ENCODE results near the gene COMMD9. TPM values are rescaled to one million over a fixed set of nuclear protein-coding genes. Genes with fewer than 3 reads are reported as not detected.

Gene COMMD9
- polyA plus RNA-seq, 3 donors, result 105 to 238 (median 235) TPM

GRCh38 chr11:36317992-36318391 is 28.8 kb upstream of the COMMD9 start:
- Histone ChIP-seq H3K27me3 (ENCODE audit: control insufficient read depth in 2 of 2, insufficient read depth in 2 of 2, low read length in 2 of 2) (peaks cover 0 to 5% of the 10 kb centered on the region in 2 donors), H4K20me1 (ENCODE audit: insufficient read depth, low read length) (no peaks in the 10 kb centered on the region), H3K4me3 (replicated peaks in 1 of 3; ENCODE audit: low read depth in 2 of 3, low read length in 3 of 3) (no peak overlapping the region), H3K4me2 (replicated peaks; ENCODE audit: extremely low read depth, low read length, poor library complexity, severe bottlenecking) (no peak overlapping the region), H3K4me1 (ENCODE audit: control insufficient read depth in 1 of 2, insufficient read depth in 2 of 2, low read length in 2 of 2) (no peaks in the 10 kb centered on the region), H3K79me2 (ENCODE audit: insufficient read depth, low read length) (no peaks in the 10 kb centered on the region), H2AFZ (ENCODE audit: insufficient read depth, low read depth, low read length, poor library complexity, severe bottlenecking) (no peak overlapping the region), H3K9me3 (replicated peaks in 1 of 2; ENCODE audit: control insufficient read depth in 1 of 2, insufficient read depth in 1 of 2, low read length in 2 of 2) (no peaks in the 10 kb centered on the region), H3K27ac (ENCODE audit: low read depth in 1 of 2, low read length in 2 of 2) (no peak overlapping the region), H3K9ac (ENCODE audit: insufficient read depth, low read length, poor library complexity, severe bottlenecking) (no peak overlapping the region), H3K36me3 (replicated peaks in 1 of 2; ENCODE audit: control insufficient read depth in 1 of 2, insufficient read depth in 2 of 2, low read length in 2 of 2) (no peaks in the 10 kb centered on the region)
- Mint-ChIP-seq H3K27me3 (ENCODE audit: low read depth in 3 of 3) (peaks cover 0 to 6% (median 1%) of the 10 kb centered on the region in 3 donors), H3K27ac (no peak overlapping the region), H3K9me3 (peaks cover 0 to 3% (median 0%) of the 10 kb centered on the region in 7 donors), H3K4me1 (peaks cover 2% of the 10 kb centered on the region), H3K36me3 (no peaks in the 10 kb centered on the region), H3K4me3 (no peak overlapping the region)
- intact Hi-C loops (cut with micrococcal nuclease), result no loop called here
- TF ChIP-seq, protein P1, sequence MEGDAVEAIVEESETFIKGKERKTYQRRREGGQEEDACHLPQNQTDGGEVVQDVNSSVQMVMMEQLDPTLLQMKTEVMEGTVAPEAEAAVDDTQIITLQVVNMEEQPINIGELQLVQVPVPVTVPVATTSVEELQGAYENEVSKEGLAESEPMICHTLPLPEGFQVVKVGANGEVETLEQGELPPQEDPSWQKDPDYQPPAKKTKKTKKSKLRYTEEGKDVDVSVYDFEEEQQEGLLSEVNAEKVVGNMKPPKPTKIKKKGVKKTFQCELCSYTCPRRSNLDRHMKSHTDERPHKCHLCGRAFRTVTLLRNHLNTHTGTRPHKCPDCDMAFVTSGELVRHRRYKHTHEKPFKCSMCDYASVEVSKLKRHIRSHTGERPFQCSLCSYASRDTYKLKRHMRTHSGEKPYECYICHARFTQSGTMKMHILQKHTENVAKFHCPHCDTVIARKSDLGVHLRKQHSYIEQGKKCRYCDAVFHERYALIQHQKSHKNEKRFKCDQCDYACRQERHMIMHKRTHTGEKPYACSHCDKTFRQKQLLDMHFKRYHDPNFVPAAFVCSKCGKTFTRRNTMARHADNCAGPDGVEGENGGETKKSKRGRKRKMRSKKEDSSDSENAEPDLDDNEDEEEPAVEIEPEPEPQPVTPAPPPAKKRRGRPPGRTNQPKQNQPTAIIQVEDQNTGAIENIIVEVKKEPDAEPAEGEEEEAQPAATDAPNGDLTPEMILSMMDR (IDR thresholded peaks at IDR 0.05), result no peak
- no CpG with 5 or more reads among the region's 2 CpGs for WGBS (ENCODE audit: insufficient coverage)
- DNase-seq, result no peak

- intact Hi-C loops (cut with micrococcal nuclease), result no loop called here
- Mint-ChIP-seq H3K36me3 (no peaks in the 10 kb centered on the region), H3K9me3 (peaks cover 0 to 3% (median 0%) of the 10 kb centered on the region in 7 donors), H3K4me1 (peaks cover 2% of the 10 kb centered on the region), H3K27me3 (ENCODE audit: low read depth in 3 of 3) (peaks cover 0 to 11% (median 3%) of the 10 kb centered on the region in 3 donors), H3K4me3 (no peak overlapping the region), H3K27ac (no peak overlapping the region)
- no peaks in the 10 kb centered on the region for H3K36me3 ChIP-seq (replicated peaks in 1 of 2; ENCODE audit: control insufficient read depth in 1 of 2, insufficient read depth in 2 of 2, low read length in 2 of 2)
- 83% methylated on average over 3 of the region's 3 CpGs for WGBS (ENCODE audit: insufficient coverage)
- H3K4me3 ChIP-seq (replicated peaks in 1 of 3; ENCODE audit: low read depth in 2 of 3, low read length in 3 of 3), result no peak overlapping the region
- no peak overlapping the region for H3K4me2 ChIP-seq (replicated peaks; ENCODE audit: extremely low read depth, low read length, poor library complexity, severe bottlenecking)
- H2AFZ ChIP-seq (ENCODE audit: insufficient read depth, low read depth, low read length, poor library complexity, severe bottlenecking), result no peak overlapping the region
- H4K20me1 ChIP-seq (ENCODE audit: insufficient read depth, low read length), result no peaks in the 10 kb centered on the region
- H3K9ac ChIP-seq (ENCODE audit: insufficient read depth, low read length, poor library complexity, severe bottlenecking), result no peak overlapping the region
- H3K27me3 ChIP-seq (ENCODE audit: control insufficient read depth in 2 of 2, insufficient read depth in 2 of 2, low read length in 2 of 2), result peaks cover 0 to 5% of the 10 kb centered on the region in 2 donors
- TF ChIP-seq, protein P1 (IDR thresholded peaks at IDR 0.05), result no peak
- no peaks in the 10 kb centered on the region for H3K79me2 ChIP-seq (ENCODE audit: insufficient read depth, low read length)
- H3K27ac ChIP-seq (ENCODE audit: low read depth in 1 of 2, low read length in 2 of 2), result no peak overlapping the region
- no peak for DNase-seq
- H3K4me1 ChIP-seq (ENCODE audit: control insufficient read depth in 1 of 2, insufficient read depth in 2 of 2, low read length in 2 of 2), result no peaks in the 10 kb centered on the region
- no peaks in the 10 kb centered on the region for H3K9me3 ChIP-seq (replicated peaks in 1 of 2; ENCODE audit: control insufficient read depth in 1 of 2, insufficient read depth in 1 of 2, low read length in 2 of 2)
These were observed 26.8 kb upstream of the COMMD9 start for GRCh38 chr11:36316049-36316448.

Data from CD14-positive monocyte (primary cell).